Ovary (tissue), 3 donors: ENCODE results near the gene TLL2.

Source experiments
- EP300 ChIP-seq: sonication (generic); formaldehyde crosslinking; IDR thresholded peaks from one replicate; pipeline ENCODE4 v1.6.1; 2017; ENCODE audit warnings: antibody characterized with exemption
- POLR2A ChIP-seq: fragments of 450-650 bp; IDR thresholded peaks from one replicate; pipeline ENCODE4 v1.6.1; 2017; ENCODE audit warnings: antibody characterized with exemption, mild to moderate bottlenecking, moderate library complexity
- TF ChIP-seq, protein P1 (sequence below), 3 donors: fragments of 450-650 bp in 2 of 3; fragments of 200-600 bp in 1 of 3; IDR thresholded peaks; one replicate each; pipeline versions ENCODE4 v1.5.1 to v1.8.0; 2016 to 2022; ENCODE audit warnings: antibody characterized with exemption in 3 of 3, mild to moderate bottlenecking in 1 of 3
- donor health status: DM: no; HTN: no; CAD: no.

DNA sequence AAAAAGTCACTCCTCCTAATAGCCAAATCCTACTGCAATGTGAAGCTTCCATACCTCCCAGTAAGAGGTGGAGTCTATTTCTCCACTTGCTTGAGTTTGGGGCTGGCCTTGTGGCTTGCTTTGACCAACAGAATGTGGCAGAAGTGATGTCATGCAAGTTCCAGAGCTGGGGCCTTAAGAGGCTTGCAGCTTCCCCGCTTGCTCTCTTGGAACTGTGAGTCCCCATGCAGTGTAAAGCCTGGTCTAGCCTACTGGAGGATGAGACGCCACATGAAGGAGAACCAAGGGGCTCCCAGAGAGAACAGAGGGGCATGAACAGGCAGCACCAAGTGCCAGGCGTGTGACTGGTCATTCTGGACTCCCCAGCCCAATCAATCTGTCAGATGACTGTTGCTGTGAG lies 96.3 kb downstream of the TLL2 start:
- TF ChIP-seq, protein P1, sequence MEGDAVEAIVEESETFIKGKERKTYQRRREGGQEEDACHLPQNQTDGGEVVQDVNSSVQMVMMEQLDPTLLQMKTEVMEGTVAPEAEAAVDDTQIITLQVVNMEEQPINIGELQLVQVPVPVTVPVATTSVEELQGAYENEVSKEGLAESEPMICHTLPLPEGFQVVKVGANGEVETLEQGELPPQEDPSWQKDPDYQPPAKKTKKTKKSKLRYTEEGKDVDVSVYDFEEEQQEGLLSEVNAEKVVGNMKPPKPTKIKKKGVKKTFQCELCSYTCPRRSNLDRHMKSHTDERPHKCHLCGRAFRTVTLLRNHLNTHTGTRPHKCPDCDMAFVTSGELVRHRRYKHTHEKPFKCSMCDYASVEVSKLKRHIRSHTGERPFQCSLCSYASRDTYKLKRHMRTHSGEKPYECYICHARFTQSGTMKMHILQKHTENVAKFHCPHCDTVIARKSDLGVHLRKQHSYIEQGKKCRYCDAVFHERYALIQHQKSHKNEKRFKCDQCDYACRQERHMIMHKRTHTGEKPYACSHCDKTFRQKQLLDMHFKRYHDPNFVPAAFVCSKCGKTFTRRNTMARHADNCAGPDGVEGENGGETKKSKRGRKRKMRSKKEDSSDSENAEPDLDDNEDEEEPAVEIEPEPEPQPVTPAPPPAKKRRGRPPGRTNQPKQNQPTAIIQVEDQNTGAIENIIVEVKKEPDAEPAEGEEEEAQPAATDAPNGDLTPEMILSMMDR (IDR thresholded peaks at IDR 0.05) = no peak
- no peak for TF ChIP-seq POLR2A
- no peak for TF ChIP-seq EP300
